GM21529 (cell line): Measurements from ENCODE around the gene COMP.

Experiments
- ATAC-seq: cut with Tn5 transposase; IDR thresholded peaks from one replicate; pipeline ENCODE4 v1.9.1; 2021; ENCODE audit not compliant: unreplicated experiment

The COMP gene

GRCh38 chr19:18783958-18784785 is 6.9 kb downstream of the COMP start:
- ATAC-seq = no peak

GRCh38 chr19:18782559-18783225 is 8.4 kb downstream of the COMP start:
- ATAC-seq = no peak

GRCh38 chr19:18781885-18782527 is 9.1 kb downstream of the COMP start:
- no peak for ATAC-seq

- no peak for ATAC-seq
Measured at GRCh38 chr19:18781047-18781600, 10.0 kb downstream of the COMP start.

GRCh38 chr19:18780631-18781030 is 10.5 kb downstream of the COMP start:
- no peak for ATAC-seq

- no peak for ATAC-seq
Measured at GRCh38 chr19:18780081-18780480, 11.0 kb downstream of the COMP start.

GRCh38 chr19:18778826-18779495 is 12.1 kb downstream of the COMP start:
- ATAC-seq = no peak

- ATAC-seq = no peak
Measured at GRCh38 chr19:18778076-18778389, 13.1 kb downstream of the COMP start.

GRCh38 chr19:18777301-18778075 is 13.6 kb downstream of the COMP start:
- ATAC-seq = no peak

GRCh38 chr19:18776736-18777135 is 14.4 kb downstream of the COMP start:
- ATAC-seq = no peak

GRCh38 chr19:18776288-18776594 is 14.9 kb downstream of the COMP start:
- no peak for ATAC-seq

- ATAC-seq = no peak
Measured at GRCh38 chr19:18775586-18776287, 15.4 kb downstream of the COMP start.

- no peak for ATAC-seq
Measured at GRCh38 chr19:18774782-18775444, 16.2 kb downstream of the COMP start.

- ATAC-seq = no peak
Measured at GRCh38 chr19:18774107-18774506, 17.0 kb downstream of the COMP start.

GRCh38 chr19:18773682-18774081 is 17.4 kb downstream of the COMP start:
- no peak for ATAC-seq

- ATAC-seq = no peak
Measured at GRCh38 chr19:18772620-18773587, 18.2 kb downstream of the COMP start.

GRCh38 chr19:18771328-18772242 is 19.5 kb downstream of the COMP start:
- no peak for ATAC-seq
